ENCODE data around the gene IL4I1. TPM values are rescaled to one million over a fixed set of nuclear protein-coding genes. Genes with fewer than 3 reads are reported as not detected.
"Not testable (repeated sequence)": the region's sequence is repeated elsewhere in the genome, so short reads cannot be mapped to it uniquely, and the experiment has no call there.

The IL4I1 gene, protein sequence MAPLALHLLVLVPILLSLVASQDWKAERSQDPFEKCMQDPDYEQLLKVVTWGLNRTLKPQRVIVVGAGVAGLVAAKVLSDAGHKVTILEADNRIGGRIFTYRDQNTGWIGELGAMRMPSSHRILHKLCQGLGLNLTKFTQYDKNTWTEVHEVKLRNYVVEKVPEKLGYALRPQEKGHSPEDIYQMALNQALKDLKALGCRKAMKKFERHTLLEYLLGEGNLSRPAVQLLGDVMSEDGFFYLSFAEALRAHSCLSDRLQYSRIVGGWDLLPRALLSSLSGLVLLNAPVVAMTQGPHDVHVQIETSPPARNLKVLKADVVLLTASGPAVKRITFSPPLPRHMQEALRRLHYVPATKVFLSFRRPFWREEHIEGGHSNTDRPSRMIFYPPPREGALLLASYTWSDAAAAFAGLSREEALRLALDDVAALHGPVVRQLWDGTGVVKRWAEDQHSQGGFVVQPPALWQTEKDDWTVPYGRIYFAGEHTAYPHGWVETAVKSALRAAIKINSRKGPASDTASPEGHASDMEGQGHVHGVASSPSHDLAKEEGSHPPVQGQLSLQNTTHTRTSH
- total RNA-seq (2014; rRNA removed; shearing (Covaris generic)) = 0.15 TPM in 1 of 2 replicates, not detected in the other

DNA sequence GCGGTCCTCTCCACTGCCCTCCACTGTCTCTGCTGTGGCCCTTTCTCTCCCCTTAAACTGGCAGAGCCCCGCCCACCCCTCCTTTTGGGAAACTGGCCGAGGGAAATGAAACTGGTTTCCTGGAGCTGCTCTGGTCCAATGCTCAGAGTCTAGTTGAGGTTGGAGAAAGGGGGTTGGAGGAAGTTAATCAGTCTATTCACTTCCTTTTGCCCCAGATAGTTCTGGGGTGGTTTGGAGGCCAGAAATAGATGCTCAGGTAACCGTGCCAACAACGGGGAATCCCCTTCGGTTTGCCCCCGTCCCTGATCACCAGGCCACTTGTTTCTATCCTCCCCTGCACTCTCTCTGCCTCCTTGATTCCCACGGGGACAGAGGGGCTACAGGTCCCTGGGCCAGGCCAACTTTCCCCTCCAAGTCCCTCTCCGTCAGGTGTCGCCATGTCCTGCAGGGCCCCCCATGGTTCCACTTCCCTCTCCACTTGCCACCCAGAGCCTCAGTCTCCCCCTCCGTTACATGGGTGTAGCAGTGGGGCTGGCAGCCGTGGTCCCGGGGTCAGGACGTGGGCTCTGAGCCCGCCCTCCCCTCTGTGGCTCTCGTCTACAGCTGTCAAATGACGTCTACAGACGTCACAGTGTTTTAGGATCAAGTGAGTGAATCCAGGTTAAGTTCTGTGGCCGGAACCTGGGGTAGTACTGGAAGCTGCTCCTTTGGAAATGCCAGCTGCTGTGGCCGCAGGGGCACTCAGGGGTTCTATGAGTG, at the start of gene IL4I1:
Gene IL4I1 (minus strand): TSS at position 25 of the 759 bp plus-strand sequence. CDS start 727 bp downstream, outside the sequence.
- no peak for DNase-seq (ENCODE audit: low spot score)

GRCh38 chr19:49946415-49946814, 49.7 kb upstream of the IL4I1 start:
- DNase-seq (ENCODE audit: low spot score) = no peak

- not testable (repeated sequence) for DNase-seq (ENCODE audit: low spot score)
These were observed 47.9 kb upstream of the IL4I1 start for GRCh38 chr19:49944567-49944966.

DNA sequence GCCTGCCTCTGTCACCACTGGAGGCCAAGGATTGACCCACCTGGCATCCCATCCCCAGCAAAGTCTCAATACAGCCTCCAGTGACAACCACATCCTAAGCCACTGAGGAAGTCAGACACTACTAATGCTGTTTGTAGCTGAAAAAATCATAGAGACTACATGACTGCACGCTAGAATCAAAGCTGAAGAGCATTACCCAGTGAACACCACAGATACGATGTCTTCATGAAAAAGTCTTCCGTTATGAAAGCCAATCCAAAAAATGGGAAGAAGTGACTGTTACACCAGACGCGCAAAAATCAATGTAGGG, 43.8 kb upstream of the IL4I1 start:
- DNase-seq (ENCODE audit: low spot score) = no peak

DNA sequence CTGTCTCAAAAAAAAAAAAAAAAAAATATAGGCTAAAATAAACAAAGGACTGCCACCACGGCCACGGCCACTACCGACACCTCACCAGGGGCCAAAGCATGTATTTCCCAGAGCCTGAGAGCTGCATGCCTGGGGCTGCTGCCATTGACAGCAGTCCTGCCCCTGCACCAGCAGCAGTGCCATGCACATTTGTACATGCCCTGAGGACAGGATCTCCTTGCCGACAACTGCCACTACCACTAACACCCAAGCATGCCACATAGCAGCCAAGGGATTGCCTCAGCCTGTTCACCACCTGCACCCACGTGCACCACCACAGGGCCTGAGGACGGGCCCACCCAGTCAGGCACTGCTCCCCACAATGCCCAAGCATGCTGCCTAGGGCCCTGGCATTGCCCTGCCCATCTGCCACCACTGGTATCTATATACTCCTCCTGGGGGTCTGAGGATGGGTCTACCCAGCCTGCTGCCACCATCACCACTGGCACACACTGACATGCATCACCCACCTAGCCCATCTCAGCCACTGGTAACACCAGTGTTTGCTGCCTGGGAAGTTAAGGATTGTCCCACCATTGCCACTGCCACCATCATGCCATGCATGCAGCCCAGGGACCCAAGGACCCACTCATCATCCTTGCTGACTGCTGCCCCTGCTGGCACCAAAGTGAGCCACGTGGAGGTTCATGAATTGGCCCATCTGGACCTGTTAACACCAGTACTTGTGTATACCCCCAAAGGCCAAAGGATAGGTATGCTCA, 43.2 kb upstream of the IL4I1 start:
- no peak for DNase-seq (ENCODE audit: low spot score)

DNA sequence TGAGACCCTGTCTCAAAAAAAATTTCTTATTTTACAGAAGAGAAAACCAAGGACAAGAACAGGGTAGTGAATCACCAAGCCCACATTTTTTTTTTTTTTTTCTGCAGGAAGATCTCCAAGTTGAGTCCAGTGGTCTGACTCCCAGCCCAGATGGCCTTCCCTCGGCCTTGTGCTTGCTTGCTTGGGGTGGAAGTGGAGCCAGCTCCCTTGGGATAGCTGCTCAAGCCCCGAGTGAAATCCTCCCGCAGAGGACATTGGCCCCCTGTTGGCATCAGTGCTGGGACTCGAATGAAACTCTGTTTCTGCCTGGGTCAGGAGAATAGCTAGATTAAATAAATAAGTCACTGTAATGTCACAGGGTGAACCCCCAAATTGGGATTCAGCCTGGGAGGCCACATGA, 42.0 kb upstream of the IL4I1 start:
- DNase-seq (ENCODE audit: low spot score) = no peak

- DNase-seq (ENCODE audit: low spot score) = peak; percentile 69
These were observed 41.2 kb upstream of the IL4I1 start for GRCh38 chr19:49937750-49938381.

GRCh38 chr19:49936549-49936948, 39.9 kb upstream of the IL4I1 start:
- DNase-seq (ENCODE audit: low spot score) = no peak

- no peak for DNase-seq (ENCODE audit: low spot score)
These were observed 37.0 kb upstream of the IL4I1 start for GRCh38 chr19:49933643-49934042.

DNA sequence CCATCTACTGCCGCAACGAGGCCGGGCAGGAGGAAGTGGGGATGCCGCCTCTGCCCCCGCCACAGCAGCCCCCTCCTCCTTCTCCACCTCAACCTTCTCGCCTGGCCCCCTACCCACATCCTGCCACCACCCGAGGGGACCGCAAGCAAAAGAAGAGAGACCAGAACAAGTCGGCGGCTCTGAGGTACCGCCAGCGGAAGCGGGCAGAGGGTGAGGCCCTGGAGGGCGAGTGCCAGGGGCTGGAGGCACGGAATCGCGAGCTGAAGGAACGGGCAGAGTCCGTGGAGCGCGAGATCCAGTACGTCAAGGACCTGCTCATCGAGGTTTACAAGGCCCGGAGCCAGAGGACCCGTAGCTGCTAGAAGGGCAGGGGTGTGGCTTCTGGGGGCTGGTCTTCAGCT, 36.0 kb upstream of the IL4I1 start:
- no peak for DNase-seq (ENCODE audit: low spot score)

GRCh38 chr19:49932041-49932451, 35.4 kb upstream of the IL4I1 start:
- DNase-seq (ENCODE audit: low spot score) = no peak

GRCh38 chr19:49931293-49932040, 34.8 kb upstream of the IL4I1 start:
- DNase-seq (ENCODE audit: low spot score) = no peak

DNA sequence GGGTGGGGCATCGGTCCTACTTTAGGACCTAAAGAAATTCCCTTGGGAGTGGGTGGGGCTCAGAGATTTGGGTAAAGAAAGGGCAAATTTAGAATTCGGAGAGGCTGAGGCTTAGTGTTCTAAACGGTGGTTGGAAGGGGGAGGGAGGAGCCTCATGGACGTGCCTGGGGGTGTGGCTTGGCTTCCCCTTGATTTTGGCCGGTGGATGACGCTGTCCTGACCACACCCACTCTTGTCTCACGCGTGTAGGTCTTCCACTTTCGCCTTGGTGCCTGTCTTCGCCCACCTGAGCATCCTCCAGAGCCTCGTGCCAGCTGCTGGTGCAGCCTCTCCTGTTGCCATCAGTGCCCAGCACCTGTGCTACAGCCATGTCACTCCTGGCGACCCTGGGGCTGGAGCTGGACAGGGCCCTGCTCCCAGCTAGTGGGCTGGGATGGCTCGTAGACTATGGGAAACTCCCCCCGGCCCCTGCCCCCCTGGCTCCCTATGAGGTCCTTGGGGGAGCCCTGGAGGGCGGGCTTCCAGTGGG, 33.9 kb upstream of the IL4I1 start:
- DNase-seq (ENCODE audit: low spot score) = no peak

- DNase-seq (ENCODE audit: low spot score) = peak; percentile 96
These were observed 33.2 kb upstream of the IL4I1 start for GRCh38 chr19:49929611-49930482.

DNA sequence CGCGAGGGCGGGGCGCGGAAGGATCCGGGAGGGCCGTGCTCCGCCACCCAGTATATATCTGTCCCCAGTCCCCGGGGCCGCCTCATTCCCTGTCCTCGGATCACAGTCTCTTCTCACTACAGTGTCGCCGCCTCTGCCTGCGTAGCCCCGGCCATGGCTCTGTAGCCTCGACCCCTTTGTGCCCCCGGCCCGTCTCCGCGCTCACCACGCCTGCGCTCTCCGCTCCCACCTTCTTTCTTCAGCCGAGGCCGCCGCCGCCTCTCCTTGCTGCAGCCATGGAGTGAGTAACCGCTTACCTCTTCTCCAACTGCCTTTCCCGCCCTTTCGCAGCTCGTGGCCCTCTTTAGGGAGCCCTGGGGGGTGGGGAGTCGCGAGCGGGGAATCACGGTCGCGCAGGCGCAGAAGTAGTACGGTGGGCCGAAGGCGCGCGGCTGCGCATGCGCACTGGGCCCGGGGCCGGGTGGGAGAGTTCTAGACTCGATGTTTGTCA, 32.5 kb upstream of the IL4I1 start, which contains the start of the genes ATF5 and NUP62:
Gene ATF5 (plus strand): TSS at position 85 of the 490 bp plus-strand sequence. CDS start 1,646 bp downstream, outside the sequence.
Gene NUP62 (minus strand): TSS at position 384 of the 490 bp plus-strand sequence. CDS start 19,697 bp downstream, outside the sequence.
- peak; percentile 87 for DNase-seq (ENCODE audit: low spot score)

- DNase-seq (ENCODE audit: low spot score) = no peak
These were observed 31.0 kb upstream of the IL4I1 start for GRCh38 chr19:49927526-49928264.

DNA sequence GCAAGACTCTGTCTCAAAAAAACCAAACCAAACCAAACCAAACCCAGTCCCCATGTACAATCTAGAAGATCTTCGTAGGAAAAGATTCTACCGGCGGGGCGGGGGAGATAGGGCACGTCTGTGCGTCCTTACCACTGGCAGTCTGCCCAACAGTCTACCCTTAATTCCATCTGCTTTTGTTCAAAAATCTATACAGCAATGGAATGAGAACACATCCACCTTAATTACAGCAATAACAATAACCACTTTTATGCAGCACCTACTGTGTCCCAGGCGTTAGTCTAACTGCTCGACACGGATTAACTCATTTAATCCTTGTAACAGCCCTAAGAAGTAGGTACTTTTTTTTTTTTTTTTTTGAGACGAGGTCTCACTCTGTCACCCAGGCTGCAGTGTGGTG, 29.8 kb upstream of the IL4I1 start:
- DNase-seq (ENCODE audit: low spot score) = no peak

DNA sequence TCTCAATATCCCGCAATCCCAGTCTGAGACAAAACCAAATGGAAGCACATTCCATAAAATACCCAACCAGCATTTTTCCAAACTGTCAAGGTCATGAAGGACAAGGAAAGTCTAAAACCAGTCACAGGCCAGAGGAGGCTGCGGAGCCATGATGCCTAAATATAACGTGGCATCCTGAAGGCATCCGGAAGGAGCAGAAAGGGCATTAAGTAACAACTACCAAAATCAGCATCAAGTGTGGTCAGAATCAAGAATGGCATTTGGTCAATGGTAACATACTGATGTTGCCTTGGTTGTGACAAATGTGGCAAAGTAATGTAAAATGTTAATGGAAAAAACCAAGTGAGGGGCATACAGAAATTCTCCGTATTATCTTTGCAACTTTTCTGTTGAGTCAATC, 28.8 kb upstream of the IL4I1 start:
- DNase-seq (ENCODE audit: low spot score) = no peak

All from H4 (cell line).